ENCODE data around the gene GFPT1.

- TF ChIP-seq, protein P1, sequence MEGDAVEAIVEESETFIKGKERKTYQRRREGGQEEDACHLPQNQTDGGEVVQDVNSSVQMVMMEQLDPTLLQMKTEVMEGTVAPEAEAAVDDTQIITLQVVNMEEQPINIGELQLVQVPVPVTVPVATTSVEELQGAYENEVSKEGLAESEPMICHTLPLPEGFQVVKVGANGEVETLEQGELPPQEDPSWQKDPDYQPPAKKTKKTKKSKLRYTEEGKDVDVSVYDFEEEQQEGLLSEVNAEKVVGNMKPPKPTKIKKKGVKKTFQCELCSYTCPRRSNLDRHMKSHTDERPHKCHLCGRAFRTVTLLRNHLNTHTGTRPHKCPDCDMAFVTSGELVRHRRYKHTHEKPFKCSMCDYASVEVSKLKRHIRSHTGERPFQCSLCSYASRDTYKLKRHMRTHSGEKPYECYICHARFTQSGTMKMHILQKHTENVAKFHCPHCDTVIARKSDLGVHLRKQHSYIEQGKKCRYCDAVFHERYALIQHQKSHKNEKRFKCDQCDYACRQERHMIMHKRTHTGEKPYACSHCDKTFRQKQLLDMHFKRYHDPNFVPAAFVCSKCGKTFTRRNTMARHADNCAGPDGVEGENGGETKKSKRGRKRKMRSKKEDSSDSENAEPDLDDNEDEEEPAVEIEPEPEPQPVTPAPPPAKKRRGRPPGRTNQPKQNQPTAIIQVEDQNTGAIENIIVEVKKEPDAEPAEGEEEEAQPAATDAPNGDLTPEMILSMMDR (IDR thresholded peaks at IDR 0.05; ENCODE audit: low read depth, low read length, missing input control), result peak; percentile 50
- no peak for TF ChIP-seq MAX (IDR thresholded peaks at IDR 0.05)
These were observed 11.3 kb downstream of the GFPT1 start for GRCh38 chr2:69375494-69376353.

Measured in liver (tissue), 2 donors.